IPS-NIHi7 (cell line): ENCODE results near the gene ABHD11.
"Not testable (repeated sequence)": the region's sequence is repeated elsewhere in the genome, so short reads cannot be mapped to it uniquely, and the experiment has no call there.

Experiments
- DNase-seq: peaks from one replicate; pipeline ENCODE4 v3.0.0; 2012; ENCODE audit warnings: mixed read lengths; ENCODE audit errors: extremely low spot score

The ABHD11 gene

DNA sequence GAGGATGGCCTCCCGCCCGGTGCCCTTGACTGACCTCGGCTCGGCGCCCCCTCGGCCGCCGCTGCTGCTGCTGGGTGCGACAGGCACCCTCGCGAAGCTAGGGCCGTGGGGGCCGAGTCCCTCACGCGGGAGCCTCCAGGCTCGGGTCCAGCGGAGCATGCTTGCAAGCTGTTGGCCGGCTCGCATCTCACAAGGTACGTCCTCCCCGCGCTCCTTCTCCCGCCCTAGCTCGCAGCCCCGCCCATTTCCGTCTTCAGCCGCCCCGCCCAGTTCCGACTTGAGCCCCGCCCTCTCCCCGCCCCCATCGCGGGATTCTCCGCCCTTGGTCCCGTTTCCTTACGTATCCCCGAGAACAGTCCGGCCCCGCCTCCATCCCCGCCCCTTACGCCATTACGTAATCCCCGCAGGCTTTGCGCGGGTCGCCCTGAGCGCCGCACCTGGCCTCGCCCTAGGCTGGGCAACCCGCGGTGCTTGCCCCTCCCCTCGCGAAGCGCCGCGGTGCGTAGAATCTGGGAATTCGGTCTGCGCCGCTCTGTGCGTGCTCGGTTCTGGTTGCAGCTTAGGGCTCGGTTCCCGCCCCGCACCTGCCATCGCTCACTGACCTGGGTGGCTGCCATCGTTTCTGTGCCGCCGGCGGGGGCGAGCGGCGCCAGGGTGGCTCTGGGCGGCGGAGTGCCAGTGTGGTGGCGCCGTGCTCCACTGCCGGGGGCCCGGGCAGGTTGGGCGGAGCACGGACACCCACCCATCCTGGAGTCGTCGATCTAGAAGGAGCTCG, at the start of gene ABHD11:
ABHD11 (minus strand) TSS at position 191 of the 775 bp plus-strand sequence; CDS start at position 159, 32 bp downstream.
- peak; percentile 89 for DNase-seq

DNA sequence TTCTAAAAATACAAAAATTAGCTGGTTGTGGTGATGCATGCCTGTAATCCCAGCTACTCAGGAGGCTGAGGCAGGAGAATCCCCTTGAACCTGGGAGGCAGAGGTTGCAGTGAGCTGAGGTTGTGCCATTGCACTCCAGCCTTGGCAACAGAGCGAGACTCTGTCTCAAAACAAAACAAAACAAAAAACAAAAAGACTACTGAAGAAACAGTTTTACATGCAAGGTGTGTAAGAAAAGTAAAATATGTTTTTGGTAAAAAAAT, 49.1 kb upstream of the ABHD11 start:
- DNase-seq, result not testable (repeated sequence)

GRCh38 chr7:73786588-73786987, 48.0 kb upstream of the ABHD11 start:
- no peak for DNase-seq

GRCh38 chr7:73779517-73779916, 40.9 kb upstream of the ABHD11 start:
- DNase-seq, result no peak

DNA sequence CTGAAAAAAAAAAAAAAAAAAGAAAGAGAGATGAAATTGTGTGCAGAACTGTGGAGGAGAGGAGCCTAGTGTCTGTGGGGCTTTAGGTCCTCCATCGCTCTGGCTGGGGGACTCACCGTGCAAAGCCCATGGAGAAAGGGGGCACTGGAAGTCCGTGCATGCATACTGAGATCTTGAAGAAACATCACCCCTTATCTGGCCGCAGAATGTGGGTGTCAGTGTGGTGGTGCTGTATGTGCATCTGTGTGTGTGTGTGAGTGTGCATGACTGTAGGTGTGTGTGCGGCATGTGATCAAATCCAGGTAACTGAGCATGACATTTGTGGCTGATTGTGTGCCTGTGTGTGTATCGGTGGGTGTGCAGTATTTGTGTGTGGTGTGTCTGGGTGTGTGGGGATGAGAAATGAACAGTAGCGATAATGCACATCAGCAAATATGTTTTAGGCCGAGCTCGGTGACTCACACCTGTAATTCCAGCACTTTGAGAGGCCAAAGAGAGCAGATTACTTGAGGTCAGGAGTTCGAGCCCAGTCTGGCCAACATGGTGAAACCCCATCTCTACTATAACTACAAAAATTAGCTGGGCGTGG, 40.3 kb upstream of the ABHD11 start:
- DNase-seq, result no peak

DNA sequence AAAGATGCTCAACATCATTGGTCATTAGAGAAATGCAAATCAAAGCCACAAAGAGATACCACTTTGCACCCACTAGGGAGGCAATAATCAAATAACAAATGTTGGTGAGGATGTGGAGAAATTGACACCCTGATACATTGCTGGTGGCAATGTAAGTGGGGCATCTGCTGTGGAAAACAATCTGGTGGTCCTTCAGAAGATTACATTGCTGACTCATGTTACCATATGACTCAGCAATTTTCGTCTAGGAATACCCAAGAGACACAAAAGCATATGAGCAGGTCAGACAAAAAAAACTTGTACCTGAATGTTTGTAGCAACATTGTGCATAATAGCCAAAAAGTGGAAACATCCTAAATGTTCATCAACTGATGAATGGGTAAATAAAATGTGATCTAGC, 36.3 kb upstream of the ABHD11 start:
- DNase-seq, result no peak

GRCh38 chr7:73773700-73774517, 35.3 kb upstream of the ABHD11 start:
- no peak for DNase-seq

DNA sequence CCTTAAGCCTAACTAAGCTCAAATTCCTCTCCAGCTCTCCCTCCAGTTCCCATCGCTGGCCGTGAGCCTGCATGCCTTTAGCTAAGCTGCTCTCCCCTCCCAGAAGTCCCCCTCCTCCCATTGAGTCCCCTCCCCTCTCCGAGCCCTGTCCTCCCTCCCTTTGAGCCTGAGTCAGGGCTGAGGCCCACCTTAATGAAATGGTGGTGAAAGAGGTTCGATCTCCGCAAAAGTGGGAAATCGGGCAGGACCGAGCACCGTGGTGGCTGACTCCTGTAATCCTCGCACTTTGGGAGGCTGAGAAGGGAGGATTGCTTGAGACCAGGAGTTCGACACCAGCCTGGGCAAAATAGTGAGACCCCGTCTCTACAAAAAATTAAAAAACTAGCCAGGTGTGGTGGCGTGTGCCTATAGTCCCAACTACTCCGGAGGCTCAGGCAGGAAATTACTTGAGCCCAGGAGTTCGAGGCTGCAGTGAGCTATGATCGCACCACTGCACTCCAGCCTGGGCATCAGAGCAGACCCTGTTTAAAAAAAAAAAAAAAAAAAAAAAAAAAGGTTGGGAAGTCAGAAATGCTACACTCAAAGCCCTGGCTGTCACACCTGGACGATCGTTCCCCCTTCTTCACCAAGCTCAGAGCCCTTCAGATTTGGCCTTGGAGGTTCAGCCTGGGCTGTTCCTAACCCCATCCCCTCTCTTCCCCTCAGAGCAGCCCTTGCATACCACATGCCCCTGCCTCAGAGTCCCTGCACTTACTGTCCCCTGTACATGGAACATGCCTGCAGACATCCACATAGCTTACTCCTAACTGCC, 32.5 kb upstream of the ABHD11 start:
- peak; percentile 67 for DNase-seq

DNA sequence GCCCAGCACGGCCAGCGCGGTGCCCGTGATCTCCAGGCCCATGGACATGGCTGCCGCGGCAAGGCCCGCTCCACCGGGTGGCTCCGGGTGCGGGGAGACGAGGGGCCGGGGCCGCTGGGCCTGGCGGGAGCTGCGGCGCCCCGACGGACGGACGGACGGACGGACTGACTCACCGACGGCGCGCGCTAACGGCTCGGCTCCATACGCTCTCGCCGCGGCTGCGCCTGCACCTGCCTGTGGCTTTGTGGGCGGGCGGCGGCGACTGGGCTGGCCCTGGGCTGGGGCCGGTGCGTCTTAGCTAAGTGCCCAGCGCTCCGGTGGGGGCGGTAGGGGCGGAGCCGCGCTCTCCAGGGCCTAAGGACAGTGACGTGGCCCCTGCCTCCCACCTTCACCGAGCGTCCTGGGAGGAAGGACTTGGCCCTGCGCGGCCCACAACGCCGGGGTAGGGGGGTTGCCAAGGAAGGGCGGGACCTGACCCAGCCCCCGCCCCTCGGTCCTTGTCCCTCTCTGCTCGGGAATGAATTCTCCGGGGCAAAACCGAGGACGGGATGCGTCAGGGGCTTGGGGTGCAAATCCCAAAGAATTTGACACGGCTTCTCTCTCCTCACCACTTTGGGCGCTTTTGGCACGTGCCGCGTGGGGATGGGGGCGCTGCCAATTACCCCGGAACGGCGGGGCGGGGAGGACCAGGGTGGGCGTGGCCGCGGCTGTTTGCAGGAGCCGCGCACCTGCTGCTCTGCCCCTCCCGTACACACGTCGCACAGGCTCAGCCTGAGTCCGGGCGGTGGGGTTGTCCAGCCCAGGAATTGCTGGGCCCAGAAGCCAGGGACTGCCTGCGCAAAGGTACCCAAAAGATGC, 31.6 kb upstream of the ABHD11 start, which contains the start of gene CLDN3:
CLDN3 (minus strand) TSS at position 269 of the 858 bp plus-strand sequence; CDS start at position 48, 221 bp downstream.
- DNase-seq, result peak; percentile 88

DNA sequence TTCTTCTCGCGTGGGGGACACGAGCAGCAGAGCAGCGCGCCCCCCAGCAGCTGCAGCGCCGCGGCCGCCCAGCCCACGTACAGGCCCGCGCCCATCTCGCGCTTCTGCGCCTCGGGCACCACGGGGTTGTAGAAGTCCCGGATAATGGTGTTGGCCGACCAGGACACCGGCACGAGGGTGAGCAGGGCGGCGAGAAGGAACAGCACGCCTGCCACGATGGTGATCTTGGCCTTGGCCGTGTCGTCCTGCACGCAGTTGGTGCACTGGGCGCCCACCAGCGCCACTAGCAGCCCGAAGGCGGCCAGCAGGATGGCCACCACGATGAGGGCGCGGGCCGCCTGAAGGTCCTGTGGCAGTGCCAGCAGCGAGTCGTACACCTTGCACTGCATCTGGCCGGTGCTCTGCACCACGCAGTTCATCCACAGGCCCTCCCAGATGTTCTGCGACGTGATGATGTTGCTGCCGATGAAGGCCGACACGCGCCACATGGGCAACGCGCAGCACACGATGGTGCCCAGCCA, 30.9 kb upstream of the ABHD11 start:
- no peak for DNase-seq

GRCh38 chr7:73768641-73769480, 30.3 kb upstream of the ABHD11 start:
- DNase-seq, result no peak

DNA sequence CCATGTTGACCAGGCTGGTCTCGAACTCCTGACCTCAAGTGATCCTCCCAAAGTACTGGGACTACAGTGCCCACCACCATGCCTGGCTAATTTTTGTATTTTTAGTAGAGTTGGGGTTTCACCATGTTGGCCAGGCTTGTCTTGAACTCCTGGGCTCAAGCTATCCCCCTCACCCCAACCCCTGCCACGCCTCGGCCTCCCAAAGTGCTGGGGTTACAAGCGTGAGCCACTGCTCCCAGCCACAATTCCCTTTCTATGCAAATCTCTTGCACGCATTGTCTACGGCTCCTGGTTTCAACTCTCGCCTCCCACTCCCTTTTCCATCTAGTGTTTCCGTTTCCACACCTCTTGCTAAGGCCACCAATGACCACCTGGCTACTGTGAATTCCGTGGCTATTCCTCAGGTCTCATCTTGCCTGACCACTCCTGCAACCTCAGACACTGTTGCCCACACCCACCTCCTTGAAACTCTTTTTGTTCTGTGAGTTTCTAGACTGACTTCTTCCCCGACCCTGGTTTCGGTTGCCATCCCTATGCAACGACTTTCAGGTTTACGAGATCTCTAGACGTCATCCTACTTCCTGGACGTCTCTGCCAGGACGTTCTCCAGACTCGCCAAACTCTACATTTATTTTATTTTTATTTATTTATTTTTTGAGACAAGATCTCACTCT, 28.1 kb upstream of the ABHD11 start:
- no peak for DNase-seq

DNA sequence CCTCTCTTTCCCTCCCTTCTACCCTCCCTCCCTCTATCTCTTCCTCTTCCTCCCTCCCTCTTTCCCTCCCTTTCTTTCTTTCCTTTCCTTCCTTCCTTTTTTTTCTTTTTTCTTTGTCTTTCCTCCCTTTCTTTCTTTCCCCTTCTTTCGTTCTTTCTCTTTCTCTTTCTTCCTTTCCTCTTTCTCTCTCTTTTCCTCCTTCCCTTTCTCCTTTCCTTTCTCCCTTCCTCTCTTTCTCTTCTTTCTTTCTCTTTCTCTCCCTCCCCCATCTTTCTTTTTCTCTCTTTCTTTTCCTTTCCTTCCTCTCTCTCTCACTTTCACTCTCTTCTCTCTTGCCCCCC, 24.0 kb upstream of the ABHD11 start:
- DNase-seq, result no peak

GRCh38 chr7:73761854-73762658, 23.5 kb upstream of the ABHD11 start:
- DNase-seq, result peak; percentile 60

DNA sequence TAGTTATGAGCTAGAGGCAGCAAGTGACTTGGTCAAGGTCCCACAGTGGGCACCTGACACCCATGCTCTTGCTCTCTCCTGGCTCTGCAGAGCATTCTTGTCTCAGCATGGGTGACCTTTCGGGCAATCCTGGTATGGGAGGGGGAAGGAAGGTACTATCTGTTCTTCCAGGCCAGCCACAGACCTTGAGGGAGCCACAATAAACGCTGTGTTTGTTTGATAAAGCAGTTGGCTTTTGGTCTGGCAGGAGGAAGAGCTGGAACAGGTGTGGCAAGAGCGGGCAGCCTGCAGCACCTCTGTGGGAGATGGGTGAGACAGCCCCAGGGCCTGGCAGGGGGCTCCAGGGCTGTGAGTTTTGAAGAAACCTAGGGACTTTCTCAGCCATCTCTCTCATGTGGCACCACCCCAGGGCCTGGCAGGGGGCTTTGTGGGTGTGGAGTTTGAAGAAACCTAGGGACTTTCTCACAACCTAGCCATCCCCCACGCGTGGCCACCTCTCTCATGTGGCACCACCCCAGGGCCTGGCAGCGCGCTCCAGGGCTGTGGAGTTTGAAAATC, 20.1 kb upstream of the ABHD11 start:
- no peak for DNase-seq

DNA sequence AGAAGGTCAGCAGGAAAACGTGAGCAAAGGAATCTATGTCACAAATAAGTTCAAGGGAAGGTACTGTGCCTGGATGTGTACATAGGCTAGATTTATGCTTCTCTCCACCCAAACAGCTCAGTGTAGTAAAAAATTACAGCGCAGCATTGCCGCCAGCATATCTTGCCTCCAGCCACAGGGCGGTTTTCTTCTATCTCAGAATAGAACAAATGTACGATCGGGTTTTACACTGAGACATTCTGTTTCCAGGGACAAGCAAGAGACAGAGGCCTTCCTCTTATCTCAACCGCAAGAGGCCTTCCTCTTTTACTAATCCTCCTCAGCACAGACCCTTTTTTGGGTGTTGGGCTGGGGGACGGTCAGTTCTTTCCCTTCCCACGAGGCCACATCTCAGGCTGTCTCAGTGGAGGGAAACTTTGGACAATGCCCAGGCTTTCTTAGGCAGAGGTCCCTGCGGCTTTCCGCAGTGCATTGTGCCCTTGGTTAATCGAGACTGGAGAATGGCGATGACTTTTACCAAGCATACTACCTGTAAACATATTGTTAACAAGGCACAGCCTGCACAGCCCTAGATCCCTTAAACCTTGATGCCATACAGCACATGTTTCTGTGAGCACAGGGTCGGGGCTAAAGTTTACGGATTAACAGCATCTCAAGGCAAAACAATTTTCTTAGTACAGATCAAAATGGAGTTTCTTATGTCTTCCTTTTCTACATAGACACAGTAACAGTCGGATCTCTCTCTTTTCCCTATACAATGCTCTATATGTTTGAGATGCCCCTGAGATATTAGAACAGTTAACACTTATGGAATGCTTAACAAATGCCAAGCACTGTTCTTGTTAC, 11.6 kb upstream of the ABHD11 start:
- DNase-seq, result no peak

DNA sequence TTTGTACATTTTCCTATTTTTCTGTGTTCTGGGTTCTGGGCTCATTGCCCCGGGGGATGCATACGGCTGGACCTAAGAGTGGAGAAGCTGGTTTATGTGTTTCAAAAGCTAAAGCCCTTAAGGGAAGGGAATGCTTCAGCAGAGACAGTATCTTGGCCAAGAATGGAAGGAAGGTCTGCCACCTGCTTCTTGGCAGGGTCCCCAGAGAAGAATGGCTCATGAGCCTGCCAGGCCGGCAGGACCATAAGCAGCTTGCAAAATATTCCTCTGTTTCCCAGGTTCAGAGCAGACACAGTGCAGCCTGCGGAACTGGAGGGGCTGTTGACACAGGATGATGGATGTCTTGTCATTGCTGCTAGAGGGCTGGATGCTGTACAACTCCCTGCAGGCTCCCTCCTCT, 7.8 kb upstream of the ABHD11 start:
- no peak for DNase-seq
